Measurements from ENCODE around the gene TSPAN2. TPM values are rescaled to one million over a fixed set of nuclear protein-coding genes. Genes with fewer than 3 reads are reported as not detected.

TSPAN2 gene
- total and polyA plus RNA-seq, 2 of the 4 experiments (the other 2 are of a cell fraction) = 0.18 to 0.60 TPM

DNA sequence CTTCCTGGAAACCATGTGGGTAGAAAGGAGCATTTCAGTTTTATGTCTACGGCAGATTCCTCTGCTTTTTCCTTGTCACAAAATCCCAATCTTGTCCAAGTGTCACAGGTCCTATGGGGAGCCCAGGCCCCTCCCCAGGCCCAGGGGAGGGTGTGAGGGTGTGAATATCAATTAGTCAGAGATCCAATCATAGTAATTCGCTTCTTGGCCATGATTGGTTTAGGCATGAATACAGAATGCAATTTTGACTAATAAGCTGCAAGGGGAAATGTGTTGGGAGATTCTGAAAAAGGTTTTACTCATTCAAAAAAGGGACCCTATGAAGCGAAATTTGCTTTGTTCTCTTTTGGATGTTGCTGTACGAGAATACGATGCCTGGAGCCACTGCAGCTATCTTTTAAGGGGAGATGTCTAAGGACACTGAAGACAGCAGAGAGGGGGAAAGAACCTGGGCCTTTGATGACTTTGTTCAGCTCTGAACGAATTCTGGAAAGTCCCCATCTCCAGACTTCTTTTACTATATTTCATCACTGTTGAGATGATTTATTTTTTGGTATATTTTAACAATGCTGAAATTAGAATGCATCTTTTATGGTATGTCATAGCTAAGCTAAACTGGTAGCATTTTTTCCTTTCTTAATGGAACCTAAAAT, 18.2 kb downstream of the TSPAN2 start:
- DNase-seq = no peak
- Histone ChIP-seq H3K27me3 (ENCODE audit: control insufficient read depth, insufficient read depth, low read length) (peaks cover 10% of the 10 kb centered on the region), H2BK120ac (ENCODE audit: low read depth, low read length) (no peak overlapping the region), H3K9me1 (ENCODE audit: insufficient read depth, low read length) (no peaks in the 10 kb centered on the region), H3K36me3 (ENCODE audit: control insufficient read depth, insufficient read depth, low read length) (no peaks in the 10 kb centered on the region), H3K9ac (ENCODE audit: low read depth, low read length) (no peak overlapping the region), H2BK20ac (ENCODE audit: low read depth, low read length) (no peak overlapping the region), H3K9me3 (ENCODE audit: control insufficient read depth, insufficient read depth, low read length) (no peaks in the 10 kb centered on the region), H4K91ac (ENCODE audit: insufficient read depth, low read depth, low read length) (no peak overlapping the region), H3K79me1 (ENCODE audit: low read depth in 1 of 2, low read length in 2 of 2) (no peaks in the 10 kb centered on the region), H4K8ac (ENCODE audit: low read depth in 2 of 2, low read length in 2 of 2) (no peak overlapping the region), H2AK5ac (ENCODE audit: low read depth, low read length) (no peak overlapping the region), H2BK15ac (ENCODE audit: low read depth, low read length) (no peak overlapping the region), H3K4ac (ENCODE audit: low read depth, low read length) (no peak overlapping the region), H2AK9ac (replicated peaks; ENCODE audit: low read depth, low read length, poor library complexity) (no peak overlapping the region), H4K20me1 (ENCODE audit: insufficient read depth, low read length) (no peaks in the 10 kb centered on the region), H3K4me3 (ENCODE audit: insufficient read depth, low read depth, low read length) (no peak overlapping the region), H3K27ac (ENCODE audit: insufficient read depth, low read length) (no peak overlapping the region), H2BK5ac (ENCODE audit: low read depth, low read length, poor library complexity, severe bottlenecking) (no peak overlapping the region), H3K14ac (replicated peaks; ENCODE audit: low read depth, low read length) (no peak overlapping the region), H2AFZ (replicated peaks; ENCODE audit: low read length, poor library complexity) (no peak overlapping the region), H3K56ac (ENCODE audit: extremely low read depth, insufficient read depth, low read length) (no peak overlapping the region), H3K4me1 (ENCODE audit: control insufficient read depth, insufficient read depth, low read length) (no peaks in the 10 kb centered on the region; the same call in 1 of the 2 replicates), H3K23ac (ENCODE audit: low read depth, low read length) (no peak overlapping the region), H3K4me2 (ENCODE audit: low read depth, low read length) (no peak overlapping the region), H4K5ac (ENCODE audit: low read depth, low read length) (no peak overlapping the region), H3K18ac (ENCODE audit: low read depth, low read length) (no peak overlapping the region)
- in situ Hi-C loops (cut with MboI; ENCODE audit: low sequenced_read_pairs) = no loop called here
- ATAC-seq (ENCODE audit: low read depth) = no peak
- TF ChIP-seq POLR2A (IDR thresholded peaks at IDR 0.05; ENCODE audit: low read depth, low read length) (no peak), FOS (IDR thresholded peaks at IDR 0.05; ENCODE audit: low read depth, low read length) (no peak)
- WGBS, 2 experiments (ENCODE audit: extremely low coverage in 2 of 2, insufficient read length in 1 of 2) = 83% methylated on average over 4 of the region's 6 CpGs; no CpG with 5 or more reads in 1 of the 2 experiments
- BruUV-seq (replicated peaks) = no TSS peak
- ChIA-PET POLR2A (ENCODE audit: unreplicated experiment) (no interaction called here), CTCF (interaction anchor here (0.7 to 1.5 kb wide), 2 partner anchors 19 to 23 kb away, joined by 3 read pairs; no protein-coding TSS in a partner anchor)
- intact Hi-C loops (cut with micrococcal nuclease) = no loop called here
- dilution Hi-C loops (cut with HindIII; ENCODE audit: low sequenced_read_pairs, unreplicated experiment) = no loop called here

Data from IMR-90 (cell line).